ENCODE data around the gene NOS1AP. TPM values are rescaled to one million over a fixed set of nuclear protein-coding genes. Genes with fewer than 3 reads are reported as not detected.

NOS1AP gene
- total and polyA plus RNA-seq, 2 donors (not counting 3 experiments of a cell fraction or from before 2014, with no cell fraction given): 1.3 to 5.4 TPM

DNA sequence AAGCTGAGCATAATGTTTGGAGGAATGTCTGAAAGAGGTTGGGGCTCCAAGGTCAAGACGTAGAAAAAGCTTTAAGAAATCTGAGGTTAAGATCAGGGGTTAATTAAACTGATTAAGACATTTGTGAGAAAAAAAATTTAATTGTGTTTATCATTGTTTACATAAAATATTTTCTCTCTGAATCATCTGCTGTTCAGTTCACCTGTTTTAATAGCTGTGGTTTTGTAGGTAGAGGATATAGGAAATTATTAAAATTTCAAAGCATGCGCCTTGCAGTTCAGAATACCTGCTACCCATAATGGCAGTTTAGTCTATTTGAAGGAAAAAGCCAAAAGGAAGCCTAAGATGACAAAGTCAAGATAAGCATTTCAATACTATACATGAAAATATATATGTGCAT, 154.0 kb downstream of the NOS1AP start:
- Histone ChIP-seq H4K20me1 (replicated peaks; ENCODE audit: control insufficient read depth, extremely low read depth, insufficient read depth, low read length) (no peaks in the 10 kb centered on the region), H3K9me1 (replicated peaks; ENCODE audit: control insufficient read depth, extremely low read depth, insufficient read depth, low read length) (no peaks in the 10 kb centered on the region), H3K4me2 (ENCODE audit: insufficient read depth, low read length) (no peak overlapping the region), H2AFZ (ENCODE audit: low read depth, low read length) (no peak overlapping the region), H3K27ac (ENCODE audit: insufficient read depth, low read depth, low read length) (no peak overlapping the region), H3K79me2 (ENCODE audit: control insufficient read depth, insufficient read depth, low read length) (no peaks in the 10 kb centered on the region), H3K36me3 (ENCODE audit: control insufficient read depth in 2 of 2, extremely low read depth in 1 of 2, insufficient read depth in 2 of 2, low read length in 2 of 2) (no peaks in the 10 kb centered on the region), H3K4me3 (replicated peaks in 1 of 3; ENCODE audit: insufficient read depth in 1 of 3, low read depth in 1 of 3, low read length in 3 of 3) (no peak overlapping the region), H3K4me1 (ENCODE audit: control insufficient read depth, extremely low read depth, insufficient read depth, low read length) (no peaks in the 10 kb centered on the region), H3K9ac (replicated peaks; ENCODE audit: extremely low read depth, insufficient read depth, low read length) (no peak overlapping the region), H3K27me3 (ENCODE audit: control insufficient read depth in 2 of 2, insufficient read depth in 2 of 2, low read length in 2 of 2) (no peaks in the 10 kb centered on the region), H3K9me3 (replicated peaks; ENCODE audit: control insufficient read depth, insufficient read depth, low read length) (no peaks in the 10 kb centered on the region)
- CTCF ChIA-PET: interaction anchor here (0.8 to 2.8 kb wide), 3 partner anchors 10 to 44 kb away, joined by 3 to 7 read pairs (median 3); no protein-coding TSS in a partner anchor
- FAIRE-seq (no peak), DNase-seq (ENCODE audit: low read depth, low spot score) (no peak)
- intact Hi-C loops (cut with micrococcal nuclease) (no loop called here), dilution Hi-C loops (cut with MboI; ENCODE audit: extremely low pct_ligation_motif_present, low sequenced_read_pairs) (no loop called here)
- no TSS peak for BruUV-seq (replicated peaks)
- POLR2A ChIA-PET: no interaction called here
- TF ChIP-seq GATA2 (IDR thresholded peaks at IDR 0.05; ENCODE audit: insufficient read depth, insufficient read length, low read depth, low read length) (no peak), POLR2A (IDR thresholded peaks at IDR 0.05; ENCODE audit: low read depth, low read length) (no peak), MYC (IDR thresholded peaks at IDR 0.05; ENCODE audit: low read depth, low read length) (no peak), FOS (IDR thresholded peaks at IDR 0.05; ENCODE audit: borderline replicate concordance, insufficient read depth, low read length) (no peak), POLR2AphosphoS5 (IDR thresholded peaks at IDR 0.05; ENCODE audit: insufficient read depth, low read depth, low read length) (no peak), JUN (IDR thresholded peaks at IDR 0.05; ENCODE audit: borderline replicate concordance, insufficient read depth, insufficient read length, low read depth) (no peak), EZH2 (IDR thresholded peaks at IDR 0.05; ENCODE audit: borderline replicate concordance, low read depth, low read length, severe bottlenecking) (no peak)
- TF ChIP-seq, protein P1, sequence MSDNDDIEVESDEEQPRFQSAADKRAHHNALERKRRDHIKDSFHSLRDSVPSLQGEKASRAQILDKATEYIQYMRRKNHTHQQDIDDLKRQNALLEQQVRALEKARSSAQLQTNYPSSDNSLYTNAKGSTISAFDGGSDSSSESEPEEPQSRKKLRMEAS (IDR thresholded peaks at IDR 0.05; ENCODE audit: insufficient read depth, insufficient read length): no peak
- TF ChIP-seq, protein P2, sequence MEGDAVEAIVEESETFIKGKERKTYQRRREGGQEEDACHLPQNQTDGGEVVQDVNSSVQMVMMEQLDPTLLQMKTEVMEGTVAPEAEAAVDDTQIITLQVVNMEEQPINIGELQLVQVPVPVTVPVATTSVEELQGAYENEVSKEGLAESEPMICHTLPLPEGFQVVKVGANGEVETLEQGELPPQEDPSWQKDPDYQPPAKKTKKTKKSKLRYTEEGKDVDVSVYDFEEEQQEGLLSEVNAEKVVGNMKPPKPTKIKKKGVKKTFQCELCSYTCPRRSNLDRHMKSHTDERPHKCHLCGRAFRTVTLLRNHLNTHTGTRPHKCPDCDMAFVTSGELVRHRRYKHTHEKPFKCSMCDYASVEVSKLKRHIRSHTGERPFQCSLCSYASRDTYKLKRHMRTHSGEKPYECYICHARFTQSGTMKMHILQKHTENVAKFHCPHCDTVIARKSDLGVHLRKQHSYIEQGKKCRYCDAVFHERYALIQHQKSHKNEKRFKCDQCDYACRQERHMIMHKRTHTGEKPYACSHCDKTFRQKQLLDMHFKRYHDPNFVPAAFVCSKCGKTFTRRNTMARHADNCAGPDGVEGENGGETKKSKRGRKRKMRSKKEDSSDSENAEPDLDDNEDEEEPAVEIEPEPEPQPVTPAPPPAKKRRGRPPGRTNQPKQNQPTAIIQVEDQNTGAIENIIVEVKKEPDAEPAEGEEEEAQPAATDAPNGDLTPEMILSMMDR (IDR thresholded peaks at IDR 0.05; ENCODE audit: extremely low read depth in 1 of 2, insufficient read depth in 1 of 2, low read depth in 1 of 2, low read length in 2 of 2): no peak
